HG02943 (cell line): ENCODE measurements around the gene ZNF407.
"Not testable (repeated sequence)": the region's sequence is repeated elsewhere in the genome, so short reads cannot be mapped to it uniquely, and the experiment has no call there.

Source experiments
- ATAC-seq: cut with Tn5 transposase; IDR thresholded peaks from one replicate; pipeline ENCODE4 v1.9.1; 2021; ENCODE audit warnings: mild to moderate bottlenecking, low read depth, moderate library complexity; ENCODE audit not compliant: unreplicated experiment

ZNF407 gene, protein sequence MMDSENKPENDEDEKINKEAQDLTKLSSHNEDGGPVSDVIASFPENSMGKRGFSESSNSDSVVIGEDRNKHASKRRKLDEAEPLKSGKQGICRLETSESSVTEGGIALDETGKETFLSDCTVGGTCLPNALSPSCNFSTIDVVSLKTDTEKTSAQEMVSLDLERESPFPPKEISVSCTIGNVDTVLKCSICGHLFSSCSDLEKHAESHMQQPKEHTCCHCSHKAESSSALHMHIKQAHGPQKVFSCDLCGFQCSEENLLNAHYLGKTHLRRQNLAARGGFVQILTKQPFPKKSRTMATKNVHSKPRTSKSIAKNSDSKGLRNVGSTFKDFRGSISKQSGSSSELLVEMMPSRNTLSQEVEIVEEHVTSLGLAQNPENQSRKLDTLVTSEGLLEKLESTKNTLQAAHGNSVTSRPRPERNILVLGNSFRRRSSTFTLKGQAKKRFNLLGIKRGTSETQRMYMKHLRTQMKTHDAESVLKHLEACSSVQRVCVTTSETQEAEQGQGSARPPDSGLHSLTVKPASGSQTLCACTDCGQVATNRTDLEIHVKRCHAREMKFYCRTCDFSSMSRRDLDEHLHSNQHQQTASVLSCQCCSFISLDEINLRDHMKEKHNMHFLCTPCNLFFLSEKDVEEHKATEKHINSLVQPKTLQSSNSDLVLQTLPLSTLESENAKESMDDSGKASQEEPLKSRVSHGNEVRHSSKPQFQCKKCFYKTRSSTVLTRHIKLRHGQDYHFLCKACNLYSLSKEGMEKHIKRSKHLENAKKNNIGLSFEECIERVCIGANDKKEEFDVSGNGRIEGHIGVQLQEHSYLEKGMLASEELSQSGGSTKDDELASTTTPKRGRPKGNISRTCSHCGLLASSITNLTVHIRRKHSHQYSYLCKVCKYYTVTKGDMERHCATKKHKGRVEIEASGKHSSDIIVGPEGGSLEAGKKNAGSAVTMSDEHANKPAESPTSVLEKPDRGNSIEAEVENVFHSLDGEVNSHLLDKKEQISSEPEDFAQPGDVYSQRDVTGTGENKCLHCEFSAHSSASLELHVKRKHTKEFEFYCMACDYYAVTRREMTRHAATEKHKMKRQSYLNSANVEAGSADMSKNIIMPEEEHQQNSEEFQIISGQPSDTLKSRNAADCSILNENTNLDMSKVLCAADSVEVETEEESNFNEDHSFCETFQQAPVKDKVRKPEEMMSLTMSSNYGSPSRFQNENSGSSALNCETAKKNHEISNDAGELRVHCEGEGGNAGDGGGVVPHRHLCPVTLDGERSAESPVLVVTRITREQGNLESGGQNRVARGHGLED (N-terminal part only)

GRCh38 chr18:74597662-74598349 is at the start of gene ZNF407:
Gene ZNF407, plus strand, starts transcription at chr18:74597870. Its CDS starts 33,150 bp downstream, at chr18:74631020.
- peak; percentile 76 for ATAC-seq

- ATAC-seq = no peak
These were observed 48.0 kb upstream of the ZNF407 start for GRCh38 chr18:74549591-74550104.

DNA sequence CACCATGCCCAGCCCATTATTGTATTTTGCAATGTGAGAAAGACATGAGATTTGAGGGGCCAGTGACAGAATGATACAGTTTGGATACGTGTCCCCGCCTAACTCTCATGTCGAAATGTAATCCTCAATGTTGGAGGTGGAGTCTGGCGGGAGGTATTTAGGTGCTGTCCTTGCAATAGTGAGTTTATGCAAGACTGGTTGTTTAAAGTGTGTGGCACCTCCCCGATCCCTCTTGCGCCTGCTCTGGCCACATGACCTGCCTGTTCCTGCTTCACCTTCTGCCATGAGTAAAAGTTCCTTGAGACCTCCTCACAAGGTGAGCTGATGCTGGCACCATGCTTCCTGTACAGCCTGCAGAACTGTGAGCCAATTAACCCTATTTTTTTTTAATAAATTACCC is 46.8 kb upstream of the ZNF407 start:
- ATAC-seq = no peak

GRCh38 chr18:74551452-74551851 is 46.2 kb upstream of the ZNF407 start:
- no peak for ATAC-seq

- peak; percentile 96 for ATAC-seq
These were observed 45.6 kb upstream of the ZNF407 start for GRCh38 chr18:74551936-74552555.

DNA sequence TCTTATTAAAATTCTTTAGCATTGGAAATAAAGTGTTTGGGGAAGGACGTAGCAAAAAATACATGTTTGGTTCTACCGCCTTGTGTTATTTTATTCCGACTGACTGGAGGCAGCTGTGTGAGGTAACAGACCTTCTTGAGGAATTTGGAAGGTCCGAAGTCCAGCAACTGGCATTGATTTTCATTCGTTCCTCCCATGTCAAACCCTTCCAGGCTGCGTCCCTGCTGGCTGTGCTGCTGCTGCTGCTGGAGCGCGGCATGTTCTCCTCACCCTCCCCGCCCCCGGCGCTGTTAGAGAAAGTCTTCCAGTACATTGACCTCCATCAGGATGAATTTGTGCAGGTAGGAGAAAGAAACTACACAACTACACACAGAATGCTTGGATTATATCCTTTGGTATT is 41.5 kb upstream of the ZNF407 start:
- no peak for ATAC-seq

DNA sequence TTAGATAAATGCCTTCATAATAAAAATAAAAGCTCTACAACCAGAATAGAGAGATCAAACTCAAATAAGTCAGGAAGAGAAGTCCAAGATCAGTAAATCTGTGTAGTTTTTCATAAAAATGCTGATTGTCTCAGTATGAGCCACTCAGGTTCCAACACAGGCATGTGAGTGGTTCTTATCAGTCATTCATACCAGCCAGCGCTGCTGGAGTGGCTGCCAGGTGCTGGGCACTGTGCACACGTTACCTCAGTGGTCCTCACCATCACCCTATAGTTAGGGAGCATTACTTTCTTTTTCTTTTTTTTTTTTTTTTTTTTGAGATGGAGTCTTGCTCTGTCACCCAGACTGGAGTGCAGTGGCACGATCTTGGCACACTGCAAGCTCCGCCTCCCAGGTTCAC is 39.6 kb upstream of the ZNF407 start:
- no peak for ATAC-seq

- no peak for ATAC-seq
These were observed 35.4 kb upstream of the ZNF407 start for GRCh38 chr18:74562131-74562730.

DNA sequence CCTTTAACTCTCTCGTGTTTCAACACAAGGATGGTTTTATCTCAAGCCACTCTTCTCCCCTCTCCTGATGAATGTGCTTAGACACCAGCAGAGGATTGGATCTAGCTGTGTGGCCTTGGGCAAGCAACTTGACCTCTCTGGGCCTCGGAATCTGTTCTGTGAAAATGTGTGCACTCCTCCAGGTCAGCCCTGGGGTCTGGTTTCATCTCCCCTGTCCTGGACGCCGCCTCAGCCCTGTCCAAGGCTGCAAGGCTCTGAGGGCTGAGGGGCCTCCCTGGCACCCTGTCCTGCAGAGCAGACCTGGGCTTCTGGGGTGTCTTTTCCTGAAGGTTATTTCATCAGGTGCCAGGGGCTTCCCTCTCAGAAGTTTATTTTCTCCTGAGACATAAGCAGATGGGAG is 34.9 kb upstream of the ZNF407 start:
- ATAC-seq = no peak

- ATAC-seq = no peak
These were observed 33.7 kb upstream of the ZNF407 start for GRCh38 chr18:74563999-74564398.

DNA sequence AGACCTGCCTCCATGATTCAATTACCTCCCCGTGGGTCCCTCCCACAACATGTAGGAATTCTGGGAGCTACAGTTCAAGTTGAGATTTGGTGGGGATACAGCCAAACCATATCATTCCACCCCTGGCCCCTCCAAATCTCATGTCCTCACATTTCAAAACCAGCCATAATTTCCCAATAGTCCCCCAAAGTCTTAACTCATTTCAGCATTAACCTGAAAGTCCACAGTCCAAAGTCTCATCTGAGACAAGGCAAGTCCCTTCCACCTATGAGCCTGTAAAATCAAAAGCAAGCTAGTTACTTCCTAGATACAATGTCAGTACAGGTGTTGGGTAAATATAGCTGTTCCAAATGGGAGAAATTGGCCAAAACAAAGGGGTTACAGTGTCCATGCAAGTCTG is 32.5 kb upstream of the ZNF407 start:
- not testable (repeated sequence) for ATAC-seq

DNA sequence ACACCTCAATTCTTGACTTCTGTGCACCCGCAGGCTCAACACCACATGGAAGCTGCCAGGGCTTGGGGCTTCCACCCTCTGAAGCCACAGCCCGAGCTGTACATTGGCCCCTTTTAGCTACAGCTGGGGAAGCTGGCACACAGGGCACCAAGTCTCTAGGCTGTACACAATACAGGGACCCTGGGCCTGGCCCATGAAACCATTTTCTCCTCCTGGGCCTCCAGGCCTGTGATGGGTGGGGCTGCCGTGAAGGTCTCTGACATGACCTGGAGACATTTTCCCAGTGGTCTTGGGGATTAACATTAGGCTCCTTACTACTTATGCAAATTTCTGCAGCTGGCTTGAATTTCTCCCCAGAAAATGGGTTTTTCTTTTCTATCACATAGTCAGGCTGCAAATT is 31.7 kb upstream of the ZNF407 start:
- ATAC-seq = not testable (repeated sequence)

- ATAC-seq = no peak
These were observed 29.8 kb upstream of the ZNF407 start for GRCh38 chr18:74567822-74568221.

- no peak for ATAC-seq
These were observed 28.3 kb upstream of the ZNF407 start for GRCh38 chr18:74569401-74569800.

DNA sequence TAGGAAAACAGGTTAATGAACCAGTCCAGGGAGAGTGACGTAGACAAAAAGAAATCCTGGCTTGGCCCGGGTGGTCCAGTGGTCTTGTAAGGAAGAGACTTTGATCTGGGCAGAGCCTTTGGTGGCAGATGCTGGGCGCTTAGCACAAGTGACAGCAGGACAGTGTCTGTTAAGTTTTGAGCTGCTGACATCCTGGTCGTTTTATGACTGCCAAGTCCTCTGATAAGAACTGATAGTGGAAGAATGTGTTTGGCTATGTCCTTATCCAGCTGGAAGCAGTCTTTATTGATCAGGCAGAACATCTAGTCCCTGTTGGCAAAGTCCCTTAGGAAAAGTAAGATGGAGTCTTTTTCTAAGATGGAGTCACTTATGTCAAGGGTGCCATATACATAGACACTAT is 27.4 kb upstream of the ZNF407 start:
- no peak for ATAC-seq

DNA sequence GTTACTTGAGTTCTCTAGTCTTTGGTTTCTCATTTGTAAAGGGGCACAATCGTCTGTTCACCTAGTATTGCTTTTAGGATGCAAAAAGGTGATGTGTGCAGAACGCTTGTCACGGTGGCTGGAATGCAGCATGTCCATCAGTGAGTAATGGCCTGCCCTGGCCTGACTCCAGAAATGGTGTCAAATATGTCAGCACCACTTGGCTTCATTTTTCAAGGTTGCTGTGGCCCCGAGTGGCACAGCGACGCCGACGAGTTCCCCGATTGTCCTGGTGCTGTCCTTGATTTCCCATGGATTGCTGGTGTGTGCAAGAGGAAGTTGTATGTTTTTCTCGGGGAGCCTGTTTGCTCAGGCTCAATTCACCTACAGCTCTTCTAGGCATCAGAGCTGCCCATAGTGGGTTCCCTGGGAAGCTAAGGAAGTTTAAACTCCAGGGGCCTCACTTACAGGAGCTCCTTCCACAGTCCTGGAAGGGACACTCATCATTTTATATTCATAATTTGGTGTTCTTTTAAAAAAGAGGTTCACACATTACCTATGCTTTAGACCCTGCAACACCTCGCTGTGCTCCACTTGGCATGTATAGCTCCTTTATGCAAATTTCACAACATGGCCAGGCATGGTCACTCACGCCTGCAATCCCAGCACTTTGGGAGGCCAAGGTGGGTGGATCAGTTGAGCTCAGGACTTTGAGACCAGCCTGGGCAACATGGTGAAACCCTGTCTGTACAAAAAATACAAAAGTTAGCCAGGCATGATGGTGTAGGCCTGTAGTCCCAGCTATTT is 25.6 kb upstream of the ZNF407 start:
- no peak for ATAC-seq

- ATAC-seq = no peak
These were observed 24.6 kb upstream of the ZNF407 start for GRCh38 chr18:74573053-74573452.

DNA sequence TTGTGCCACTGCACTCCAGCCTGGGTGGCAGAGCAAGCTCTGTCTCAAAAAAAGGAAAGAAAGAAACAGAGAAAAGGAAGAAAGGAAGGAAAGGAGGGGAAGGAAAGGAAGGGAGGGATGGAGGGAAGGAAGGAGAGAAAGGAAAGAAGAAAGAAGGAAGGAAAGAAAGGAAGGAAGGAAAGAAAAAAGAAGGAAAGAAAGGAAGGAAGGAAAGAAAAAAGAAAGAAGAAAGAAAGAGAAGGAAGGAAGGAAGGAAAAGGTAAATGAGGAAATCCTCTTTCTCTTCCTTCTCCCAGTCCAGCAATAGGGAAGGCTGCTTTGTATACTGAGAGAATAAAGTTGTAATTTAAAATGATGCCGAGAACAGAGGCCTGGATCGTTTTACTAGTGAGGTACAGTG is 22.8 kb upstream of the ZNF407 start:
- no peak for ATAC-seq
